Measurements from ENCODE around the gene SFTPA1. TPM values are rescaled to one million over a fixed set of nuclear protein-coding genes. Genes with fewer than 3 reads are reported as not detected.
A peak's percentile ranks its signal among the peaks of the same experiment; 100 is the strongest.
"Not testable (repeated sequence)": the region's sequence is repeated elsewhere in the genome, so short reads cannot be mapped to it uniquely, and the experiment has no call there.

The SFTPA1 gene
- total RNA-seq, 1 donor from 2014 or later, result not detected

- Histone ChIP-seq H3K4me3 (ENCODE audit: low read depth, low read length) (no peak overlapping the region), H3K27me3 (ENCODE audit: control insufficient read depth, insufficient read depth, low read length) (peaks cover 2% of the 10 kb centered on the region), H3K36me3 (ENCODE audit: control insufficient read depth, insufficient read depth, low read length) (no peaks in the 10 kb centered on the region)
- DNase-seq (ENCODE audit: low read depth) (no peak), FAIRE-seq (no peak)
- no peak for TF ChIP-seq CTCF (IDR thresholded peaks at IDR 0.05; ENCODE audit: insufficient read depth, low read length, severe bottlenecking)
Observed at GRCh38 chr10:79604294-79604693, 6.4 kb upstream of the SFTPA1 start.

- Histone ChIP-seq H3K27me3 (ENCODE audit: control insufficient read depth, insufficient read depth, low read length) (peaks cover 2% of the 10 kb centered on the region), H3K36me3 (ENCODE audit: control insufficient read depth, insufficient read depth, low read length) (no peaks in the 10 kb centered on the region), H3K4me3 (ENCODE audit: low read depth, low read length) (no peak overlapping the region)
- no peak for TF ChIP-seq CTCF (IDR thresholded peaks at IDR 0.05; ENCODE audit: insufficient read depth, low read length, severe bottlenecking)
- no peak for FAIRE-seq
- no peak for DNase-seq (ENCODE audit: low read depth)
Observed at GRCh38 chr10:79605308-79605707, 5.4 kb upstream of the SFTPA1 start.

- H3K4me3 ChIP-seq (ENCODE audit: low read depth, low read length), result no peak overlapping the region
- no peak for FAIRE-seq
- peak; percentile 41 for TF ChIP-seq CTCF (IDR thresholded peaks at IDR 0.05; ENCODE audit: insufficient read depth, low read length, severe bottlenecking)
Observed at GRCh38 chr10:79608505-79609375, 2.0 kb upstream of the SFTPA1 start.

GRCh38 chr10:79611193-79611976 lies 646 bp downstream of the SFTPA1 start:
- H3K4me3 ChIP-seq (ENCODE audit: low read depth, low read length); H3K36me3 ChIP-seq (ENCODE audit: control insufficient read depth, insufficient read depth, low read length); H3K27me3 ChIP-seq (ENCODE audit: control insufficient read depth, insufficient read depth, low read length): not testable (repeated sequence)
- DNase-seq (ENCODE audit: low read depth), result peak; percentile 53
- peak; percentile 89 for FAIRE-seq

More at GRCh38 chr10:79608505-79609375, 2.0 kb upstream of the SFTPA1 start:
- no peaks in the 10 kb centered on the region for H3K36me3 ChIP-seq (ENCODE audit: control insufficient read depth, insufficient read depth, low read length)
- H3K27me3 ChIP-seq (ENCODE audit: control insufficient read depth, insufficient read depth, low read length), result peaks cover 2% of the 10 kb centered on the region
- DNase-seq (ENCODE audit: low read depth), result peak; percentile 8

- no peaks in the 10 kb centered on the region for H3K36me3 ChIP-seq (ENCODE audit: control insufficient read depth, insufficient read depth, low read length)
- no peak overlapping the region for H3K4me3 ChIP-seq (ENCODE audit: low read depth, low read length)
- no peak for TF ChIP-seq CTCF (IDR thresholded peaks at IDR 0.05; ENCODE audit: insufficient read depth, low read length, severe bottlenecking)
- FAIRE-seq, result no peak
- no peak for DNase-seq (ENCODE audit: low read depth)
- H3K27me3 ChIP-seq (ENCODE audit: control insufficient read depth, insufficient read depth, low read length), result no peaks in the 10 kb centered on the region
Observed at GRCh38 chr10:79615577-79615976, 4.8 kb downstream of the SFTPA1 start.

- DNase-seq (ENCODE audit: low read depth) (no peak), FAIRE-seq (no peak)
- no peak for TF ChIP-seq CTCF (IDR thresholded peaks at IDR 0.05; ENCODE audit: insufficient read depth, low read length, severe bottlenecking)
- Histone ChIP-seq H3K27me3 (ENCODE audit: control insufficient read depth, insufficient read depth, low read length) (no peaks in the 10 kb centered on the region), H3K36me3 (ENCODE audit: control insufficient read depth, insufficient read depth, low read length) (no peaks in the 10 kb centered on the region), H3K4me3 (ENCODE audit: low read depth, low read length) (no peak overlapping the region)
Observed at GRCh38 chr10:79616164-79616563, 5.4 kb downstream of the SFTPA1 start.

GRCh38 chr10:79623663-79624062 lies 12.9 kb downstream of the SFTPA1 start:
- not testable (repeated sequence) for FAIRE-seq; H3K36me3 ChIP-seq (ENCODE audit: control insufficient read depth, insufficient read depth, low read length); H3K4me3 ChIP-seq (ENCODE audit: low read depth, low read length); H3K27me3 ChIP-seq (ENCODE audit: control insufficient read depth, insufficient read depth, low read length); DNase-seq (ENCODE audit: low read depth)

Measured in bronchial epithelial cell (primary cell).